ENCODE data around the gene TIMD4.
"Not testable (repeated sequence)": the region's sequence is repeated elsewhere in the genome, so short reads cannot be mapped to it uniquely, and the experiment has no call there.

Gene TIMD4

GRCh38 chr5:156963125-156963524 lies at the start of gene TIMD4:
TIMD4 (minus strand) TSS chr5:156963226; CDS start chr5:156963198, 28 bp downstream.
- DNase-seq, result no peak

GRCh38 chr5:157006262-157006661 lies 43.2 kb upstream of the TIMD4 start:
- no peak for DNase-seq

GRCh38 chr5:157004893-157005551 lies 42.0 kb upstream of the TIMD4 start:
- no peak for DNase-seq

DNA sequence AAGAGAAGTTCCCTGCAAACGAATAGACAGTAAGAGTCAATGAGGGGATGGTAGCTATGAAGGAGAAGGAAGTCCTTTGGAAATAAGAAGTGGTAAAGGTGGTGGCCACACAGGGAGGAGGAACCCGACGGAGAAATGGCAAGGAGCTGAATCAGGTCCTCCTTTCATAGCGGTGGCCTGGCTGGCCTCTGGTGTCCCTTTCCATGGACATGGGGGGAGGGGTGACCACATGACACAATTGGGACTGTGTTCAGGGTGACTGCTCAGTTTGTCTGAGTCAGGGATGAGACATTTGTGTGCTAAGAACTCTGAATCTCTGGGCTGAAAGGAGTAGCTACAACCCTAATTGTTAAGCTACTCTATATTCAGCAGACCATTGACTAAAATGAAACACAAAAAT lies 28.7 kb upstream of the TIMD4 start:
- no peak for DNase-seq

DNA sequence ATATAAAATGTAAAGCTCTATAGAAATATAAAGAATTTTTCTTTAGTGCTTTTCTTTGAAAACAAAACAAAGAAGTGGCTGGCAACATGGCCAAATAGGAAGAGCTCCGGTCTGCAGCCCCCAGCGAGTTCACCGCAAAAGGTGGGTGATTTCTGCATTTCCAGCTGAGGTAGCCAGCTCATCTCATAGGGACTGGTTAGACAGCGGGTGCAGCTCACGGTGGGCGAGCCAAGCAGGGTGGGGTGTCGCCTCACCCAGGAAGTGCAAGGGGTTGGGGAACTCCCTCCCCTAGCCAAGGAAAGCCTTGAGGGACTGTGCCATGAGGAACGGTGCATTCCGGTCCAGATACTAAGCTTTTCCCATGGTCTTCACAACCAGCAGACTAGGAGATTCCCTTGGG lies 21.0 kb upstream of the TIMD4 start:
- no peak for DNase-seq

- no peak for DNase-seq
These were observed 18.5 kb upstream of the TIMD4 start for GRCh38 chr5:156981481-156981880.

GRCh38 chr5:156974328-156974727 lies 11.3 kb upstream of the TIMD4 start:
- DNase-seq, result no peak

GRCh38 chr5:156971848-156972525 lies 9.0 kb upstream of the TIMD4 start:
- no peak for DNase-seq

- no peak for DNase-seq
These were observed 8.4 kb upstream of the TIMD4 start for GRCh38 chr5:156971415-156971814.

DNA sequence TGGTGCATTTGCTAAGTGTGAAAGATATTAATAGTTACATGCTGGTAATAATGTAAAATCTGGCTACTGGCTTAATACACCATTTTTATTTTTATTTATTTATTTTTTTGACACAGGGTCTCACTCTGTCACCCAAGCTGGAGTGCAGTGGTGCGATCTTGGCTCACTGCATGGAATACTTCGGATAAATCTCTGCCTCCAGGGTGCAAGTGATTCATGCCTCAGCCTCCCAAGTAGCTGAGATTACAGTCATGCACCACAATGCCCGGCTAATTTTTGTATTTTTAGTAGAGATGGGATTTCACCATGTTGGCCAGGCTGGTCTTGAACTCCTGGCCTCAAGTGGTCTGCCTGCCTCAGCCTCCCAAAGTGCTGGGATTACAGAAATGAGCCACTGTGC lies 4.4 kb upstream of the TIMD4 start:
- DNase-seq, result not testable (repeated sequence)

DNA sequence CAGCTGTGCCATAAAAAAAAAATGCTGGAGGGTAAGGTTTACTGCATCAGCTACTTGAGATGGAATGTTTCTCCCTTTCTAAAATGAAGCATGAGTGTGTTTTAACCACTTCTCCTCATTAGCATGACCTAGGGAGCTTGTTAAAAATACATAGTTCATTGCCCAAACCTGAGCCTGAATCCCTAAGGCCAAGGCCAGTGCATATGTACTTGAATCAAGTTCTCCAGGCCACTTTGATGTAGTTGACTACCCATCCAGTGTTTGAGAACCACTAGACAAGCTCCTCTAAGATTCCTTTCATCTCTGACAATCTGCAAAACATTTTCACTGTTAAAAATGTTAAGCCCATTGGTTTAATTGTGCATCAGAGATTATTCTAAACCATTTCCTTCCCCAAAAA lies 6.7 kb downstream of the TIMD4 start:
- no peak for DNase-seq

- DNase-seq, result no peak
These were observed 11.7 kb downstream of the TIMD4 start for GRCh38 chr5:156951359-156951758.

DNA sequence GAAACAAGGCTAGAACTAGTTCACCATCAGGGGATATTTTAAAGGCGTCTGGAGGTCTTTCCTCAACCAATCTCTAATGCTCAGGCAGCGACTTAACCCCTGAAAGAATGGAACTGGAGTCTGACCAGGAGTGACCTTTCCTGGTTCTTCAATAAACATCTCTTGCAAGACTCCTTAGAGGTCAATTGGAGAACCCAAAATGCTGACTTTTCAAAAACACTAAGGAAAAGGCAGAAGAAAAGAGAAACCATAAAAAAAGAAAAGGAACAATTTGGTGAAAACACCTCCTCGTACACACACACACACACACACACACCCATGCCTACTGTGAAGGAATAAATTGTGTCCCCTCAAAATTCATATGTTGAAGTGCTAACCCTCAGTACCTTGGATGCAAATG lies 12.3 kb downstream of the TIMD4 start:
- DNase-seq, result no peak

GRCh38 chr5:156949424-156949823 lies 13.6 kb downstream of the TIMD4 start:
- DNase-seq, result no peak

DNA sequence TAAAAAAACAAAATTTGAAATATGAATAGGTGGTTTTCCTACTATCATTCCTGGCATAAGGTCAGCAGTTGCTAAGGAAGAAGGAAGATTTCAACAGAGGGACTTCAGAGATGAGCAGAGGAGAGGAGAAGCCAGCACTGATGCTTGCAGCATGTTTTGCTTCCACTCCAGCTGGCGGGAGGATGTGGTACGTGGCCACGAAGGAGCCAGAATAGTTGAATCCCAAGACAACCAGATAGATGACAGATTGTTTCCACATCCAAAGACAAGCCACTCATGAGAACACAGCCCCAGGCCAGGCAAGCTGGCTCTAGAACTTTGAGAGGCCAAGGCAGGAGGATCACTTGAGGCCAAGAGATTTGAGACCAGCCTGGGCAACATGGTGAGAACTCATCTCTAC lies 15.1 kb downstream of the TIMD4 start:
- no peak for DNase-seq

DNA sequence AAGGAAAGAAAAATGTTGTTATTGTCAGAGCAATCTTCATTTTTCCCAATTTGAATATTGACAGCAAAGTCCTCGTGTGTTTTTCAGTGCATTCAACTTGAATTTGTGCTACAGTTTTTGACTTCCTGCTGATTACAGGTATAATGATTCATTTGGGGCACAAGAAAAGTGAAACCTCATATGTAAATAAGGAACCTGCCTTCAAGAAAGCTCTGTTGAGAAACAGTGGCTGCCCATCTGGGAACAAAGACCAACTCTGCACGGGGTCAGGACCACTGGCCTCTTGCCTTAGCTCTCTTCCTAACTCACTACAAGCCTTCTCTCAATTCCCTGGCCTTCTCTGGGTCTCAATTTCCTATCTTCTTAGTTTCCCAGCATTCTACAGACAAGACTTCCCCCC lies 21.0 kb downstream of the TIMD4 start:
- DNase-seq, result no peak

GRCh38 chr5:156940462-156940861 lies 22.6 kb downstream of the TIMD4 start:
- not testable (repeated sequence) for DNase-seq

DNA sequence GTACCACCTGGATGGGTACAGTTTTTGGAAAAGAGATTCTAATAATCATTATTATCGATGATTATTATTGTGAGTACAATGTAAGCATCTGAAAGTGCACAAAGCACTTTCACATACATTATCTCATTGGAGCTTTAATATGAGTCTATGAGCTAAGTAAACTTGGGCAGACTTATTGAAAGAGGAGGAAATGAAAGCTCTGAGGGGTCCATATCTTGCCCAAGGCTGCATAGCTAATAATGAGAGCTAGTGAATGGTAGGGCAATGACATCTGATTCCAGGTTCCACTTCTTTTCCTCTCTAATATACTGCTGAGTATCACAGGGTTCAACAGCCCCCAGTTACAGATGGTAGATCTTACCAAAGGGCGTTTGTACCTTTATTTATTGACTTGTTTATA lies 26.1 kb downstream of the TIMD4 start:
- DNase-seq, result no peak

GRCh38 chr5:156934450-156935211 lies 28.4 kb downstream of the TIMD4 start:
- no peak for DNase-seq

DNA sequence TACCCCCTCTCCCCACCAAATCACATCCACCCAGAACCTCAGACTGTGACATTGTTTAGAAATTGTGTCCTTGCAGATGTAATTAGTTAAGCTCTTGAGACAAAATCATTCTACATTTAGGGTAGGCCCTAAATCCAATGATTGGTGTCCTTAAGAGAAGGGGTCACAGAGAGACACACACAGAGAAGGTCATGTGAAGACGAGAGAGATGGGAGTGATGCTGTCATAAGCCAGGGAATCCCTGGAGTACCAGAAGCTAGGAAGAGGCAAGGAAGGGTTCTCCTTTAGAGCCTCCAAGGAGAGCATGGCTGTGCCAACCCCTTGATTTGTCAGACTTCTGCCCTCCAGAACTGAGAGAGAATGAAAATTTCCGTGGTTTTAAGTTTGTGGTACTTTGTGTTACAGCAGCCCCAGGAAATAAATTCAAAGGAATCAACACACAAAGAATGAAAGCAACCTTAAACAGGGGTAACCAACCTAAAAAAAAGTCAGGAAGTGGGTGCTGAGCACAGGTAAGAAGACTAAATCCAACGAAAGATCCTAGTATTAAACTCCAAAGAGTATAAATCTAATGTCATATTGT lies 33.6 kb downstream of the TIMD4 start:
- DNase-seq, result no peak

DNA sequence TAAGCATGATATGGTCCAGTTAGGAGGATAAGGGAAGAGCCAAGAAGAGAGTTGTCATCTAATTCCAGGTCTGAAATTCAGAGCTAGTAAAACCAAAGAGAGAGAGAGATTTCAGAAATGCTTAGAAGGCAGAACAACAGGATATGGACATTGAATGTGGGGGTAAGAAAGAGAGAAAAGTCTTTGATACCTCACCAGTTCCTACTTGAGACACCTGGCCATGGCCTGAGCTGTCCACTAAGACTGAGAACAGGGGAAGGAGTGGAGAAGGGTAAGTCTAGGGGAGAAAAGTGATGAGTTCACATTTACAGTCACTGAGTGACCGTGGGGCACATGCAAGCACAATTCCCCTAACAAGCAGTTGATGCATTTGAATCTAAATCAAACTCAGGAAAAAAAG lies 35.5 kb downstream of the TIMD4 start:
- DNase-seq, result no peak

DNA sequence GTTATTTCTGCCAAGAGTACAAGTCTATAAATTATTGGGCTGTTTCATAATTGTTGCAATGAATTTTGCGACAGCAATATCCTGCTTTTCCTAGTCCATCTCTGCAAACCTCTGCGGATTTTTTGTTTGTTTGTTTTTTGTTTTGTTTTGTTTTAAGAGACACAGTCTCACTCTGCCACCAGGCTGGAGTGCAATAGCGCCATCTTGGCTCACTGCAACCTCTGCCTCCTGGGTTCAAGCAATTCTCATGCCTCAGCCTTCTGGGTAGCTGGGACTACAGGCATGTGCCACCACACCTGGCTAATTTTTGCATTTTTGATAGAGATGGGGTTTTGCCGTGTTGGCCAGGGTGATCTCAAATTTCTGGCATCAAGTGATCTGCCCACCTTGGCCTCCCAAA lies 37.3 kb downstream of the TIMD4 start:
- not testable (repeated sequence) for DNase-seq

DNA sequence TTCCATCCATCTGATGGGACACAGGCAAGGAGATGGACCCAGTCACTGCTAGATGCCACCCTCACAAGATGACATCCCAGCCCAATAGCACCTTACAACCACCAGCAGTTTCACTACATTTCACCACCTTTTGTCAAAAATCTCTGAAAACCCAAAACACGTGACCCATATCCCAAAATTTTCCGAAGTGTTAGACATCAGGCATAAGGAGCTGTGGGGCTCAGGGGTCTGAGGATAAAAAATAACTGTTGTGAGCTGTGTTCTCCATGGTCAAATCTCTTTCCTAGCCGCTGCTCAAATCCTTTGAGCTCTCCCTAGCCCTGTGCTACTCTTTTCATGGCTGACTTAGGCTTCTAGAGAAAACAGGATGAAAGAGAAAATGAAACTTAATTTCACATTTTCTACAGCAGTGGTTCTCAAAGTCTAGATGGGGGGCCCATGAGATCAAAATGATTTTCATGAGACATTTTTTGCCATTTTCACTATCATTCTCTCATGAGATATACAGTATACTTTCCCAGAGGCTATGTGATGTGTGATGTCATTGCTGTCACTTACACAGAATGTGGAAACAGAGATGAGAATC lies 40.7 kb downstream of the TIMD4 start:
- DNase-seq, result no peak
